NCI-H1694 treated with DMSO at 0.1 percent for 48 hours (cell line): ENCODE measurements around the gene RUNX3.
"Not testable (repeated sequence)": the region's sequence is repeated elsewhere in the genome, so short reads cannot be mapped to it uniquely, and the experiment has no call there.

Source experiments
- DNase-seq: peaks from one replicate; lab custom pipeline; 2025; lab: John Stamatoyannopoulos, UW

Gene RUNX3

DNA sequence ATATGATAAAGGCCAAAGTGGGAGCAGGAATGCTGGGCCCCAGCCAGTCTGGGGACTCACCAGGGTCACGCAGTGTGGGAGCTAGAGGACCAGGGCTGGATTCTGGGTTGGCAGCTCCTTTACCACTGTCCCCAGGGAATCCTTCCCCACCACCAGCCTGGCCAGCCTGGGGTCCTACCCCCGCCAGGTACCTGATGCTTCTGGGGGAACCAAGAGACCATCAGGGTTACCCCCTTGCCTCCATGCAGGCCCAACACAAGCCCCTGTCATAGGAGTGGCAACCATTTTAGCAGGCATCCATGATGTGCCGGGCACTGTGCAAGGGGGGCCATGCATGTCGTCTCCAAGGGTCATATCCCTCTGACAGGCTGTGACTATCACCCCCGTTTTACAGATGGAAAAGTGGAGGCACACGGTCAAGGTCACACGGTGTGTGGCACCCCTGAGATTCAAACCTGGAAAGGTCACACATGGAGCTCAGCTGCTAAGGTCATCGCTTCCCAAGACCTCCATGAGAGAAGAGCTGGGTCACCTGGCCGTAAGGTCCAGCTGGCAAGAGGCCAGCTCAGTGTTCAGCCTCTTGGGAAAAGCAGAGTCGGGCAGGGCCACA is 16.4 kb downstream of the RUNX3 start:
- no peak for DNase-seq

DNA sequence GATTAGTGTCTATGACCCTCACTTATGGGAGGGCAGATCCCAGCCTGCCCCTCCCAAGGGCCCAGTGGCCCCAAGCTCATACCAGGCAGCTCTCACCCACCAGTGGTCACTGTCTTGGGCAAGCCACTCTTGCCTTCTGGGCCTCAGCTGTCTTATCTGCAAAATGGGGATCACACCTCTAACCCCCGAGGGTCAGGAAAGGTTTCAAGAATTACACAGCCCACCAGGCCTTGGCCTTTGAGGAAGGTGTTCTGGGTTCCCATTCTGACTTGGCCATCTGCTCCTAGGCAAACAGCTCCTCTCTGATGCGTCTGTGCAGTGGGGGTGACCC is 16.8 kb downstream of the RUNX3 start:
- no peak for DNase-seq

DNA sequence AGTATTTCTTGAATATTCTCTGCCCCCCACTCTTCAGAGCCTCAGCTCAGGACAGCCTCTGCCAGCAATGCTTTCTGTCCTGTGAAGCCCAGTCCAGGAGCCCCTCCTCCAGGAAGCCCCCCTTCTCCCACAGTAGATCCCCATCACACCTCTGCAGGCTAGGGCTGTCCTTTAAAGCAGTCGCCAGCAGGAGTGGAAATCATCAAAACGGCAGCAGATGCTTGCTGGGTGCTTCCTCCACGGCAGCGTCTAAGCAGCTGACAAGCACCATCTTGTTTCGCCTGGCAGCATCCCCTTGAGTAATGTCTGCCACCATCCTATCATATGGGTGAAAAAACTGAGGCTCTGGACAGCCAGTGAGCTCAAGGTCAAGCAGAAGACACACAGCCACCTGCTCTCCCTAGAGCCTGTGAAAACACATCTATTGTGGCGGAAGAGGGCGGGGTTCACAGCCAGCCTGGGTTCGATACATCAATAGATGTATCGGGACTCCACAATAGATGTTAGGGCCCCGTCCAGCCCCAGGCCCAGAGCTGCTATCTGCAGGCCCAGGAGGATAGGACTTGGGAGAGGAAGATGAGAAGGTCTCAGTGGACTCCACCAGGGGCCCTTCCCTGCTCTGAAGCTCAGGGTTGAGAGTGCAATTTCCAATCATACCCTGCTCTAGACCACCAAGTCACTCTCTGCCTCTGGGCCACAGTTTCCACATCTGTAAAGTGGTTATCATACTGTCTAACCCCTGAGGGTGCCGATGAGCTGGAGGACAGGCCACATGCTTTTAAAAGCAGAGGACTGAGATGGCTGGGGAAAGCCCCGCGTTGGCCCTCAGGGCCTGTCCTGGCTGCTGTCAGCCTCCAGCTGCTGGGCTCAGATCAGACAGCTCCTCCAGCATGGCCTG is 17.5 kb downstream of the RUNX3 start:
- peak; percentile 9 for DNase-seq

DNA sequence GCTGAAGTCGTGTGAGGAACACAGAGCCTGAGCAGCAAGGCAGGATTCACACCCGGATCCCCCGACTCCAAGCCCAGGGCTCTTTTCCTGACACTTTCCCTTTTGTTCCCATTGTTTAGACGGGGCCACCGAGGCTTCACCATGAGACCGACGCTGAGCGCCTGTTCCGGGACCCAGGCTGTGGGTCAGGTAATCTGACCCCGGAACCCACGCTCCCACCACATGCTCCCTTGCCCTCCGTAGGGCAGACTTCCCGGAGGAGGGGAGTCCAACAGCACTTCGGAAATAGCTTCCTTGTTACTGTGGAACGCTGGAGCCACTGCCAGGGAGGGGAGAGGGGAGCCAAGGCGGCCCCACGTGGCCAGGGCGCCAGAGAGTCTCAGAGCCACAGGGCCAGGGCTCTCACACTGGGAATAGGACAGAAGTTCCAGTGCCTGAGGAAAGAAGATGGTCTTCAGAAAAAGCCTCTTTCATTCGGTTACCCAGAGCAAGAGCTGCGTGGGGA is 18.4 kb downstream of the RUNX3 start:
- no peak for DNase-seq

DNA sequence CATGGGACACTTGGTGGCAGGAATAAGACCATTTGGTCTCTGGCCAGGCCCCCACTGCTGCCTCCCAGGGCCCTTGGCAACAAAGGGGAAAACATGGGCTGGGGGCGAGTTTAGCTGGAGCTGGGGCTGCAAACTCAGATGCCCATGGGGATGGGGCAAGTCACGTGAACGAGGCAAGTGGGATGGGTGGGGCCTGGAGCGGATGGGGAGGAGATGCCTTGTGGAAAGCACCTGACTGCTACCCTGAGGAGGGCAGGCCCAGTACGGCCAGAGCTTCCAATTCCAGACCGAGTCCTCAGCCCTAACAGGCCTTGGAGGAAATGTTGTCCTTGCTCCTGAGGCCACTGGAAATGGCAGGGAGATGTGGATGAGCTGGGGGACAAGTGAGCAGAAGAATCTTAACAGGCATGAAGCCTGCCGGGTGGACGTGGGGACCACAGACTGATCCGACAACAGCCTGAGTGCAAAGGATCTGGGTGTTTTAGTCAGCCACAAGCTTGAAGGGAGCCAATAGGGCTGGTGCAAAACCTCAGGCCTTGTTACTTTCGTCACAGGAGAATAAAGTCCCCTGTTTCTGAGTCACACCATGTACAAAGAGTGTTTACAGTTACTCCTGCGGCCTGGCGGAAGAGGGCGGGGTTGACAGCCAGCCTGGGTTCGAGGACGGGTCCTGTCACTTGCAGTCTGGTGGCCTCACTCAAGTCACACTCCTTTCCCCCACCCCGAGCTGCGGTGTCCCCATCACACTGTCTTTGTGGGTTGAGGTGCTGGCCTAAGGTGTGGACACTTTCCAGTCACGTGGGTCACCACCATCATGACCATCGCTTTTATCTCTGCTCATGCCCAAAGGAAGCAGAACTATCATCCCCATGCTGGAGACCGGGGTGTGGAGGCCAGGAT is 19.1 kb downstream of the RUNX3 start:
- DNase-seq, result no peak

DNA sequence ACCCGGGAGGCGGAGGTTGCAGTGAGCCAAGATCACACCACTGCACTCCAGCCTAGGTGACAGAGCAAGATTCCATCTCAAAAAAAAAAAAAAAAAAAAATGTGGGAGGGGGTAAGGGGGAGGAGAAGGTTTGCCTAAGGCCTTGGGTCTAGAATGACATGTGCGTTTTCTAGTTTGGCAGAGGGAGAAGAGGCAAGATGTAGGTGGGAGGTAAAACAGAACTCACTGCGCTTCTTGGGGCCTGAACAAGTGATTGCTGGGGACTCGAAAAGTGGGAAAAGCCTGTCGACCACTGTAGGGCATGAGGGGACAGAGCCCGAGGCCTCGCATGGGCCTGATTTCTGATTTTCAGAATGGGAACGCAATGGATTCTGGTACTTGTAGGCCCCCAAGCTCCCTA is 19.9 kb downstream of the RUNX3 start:
- DNase-seq, result no peak

DNA sequence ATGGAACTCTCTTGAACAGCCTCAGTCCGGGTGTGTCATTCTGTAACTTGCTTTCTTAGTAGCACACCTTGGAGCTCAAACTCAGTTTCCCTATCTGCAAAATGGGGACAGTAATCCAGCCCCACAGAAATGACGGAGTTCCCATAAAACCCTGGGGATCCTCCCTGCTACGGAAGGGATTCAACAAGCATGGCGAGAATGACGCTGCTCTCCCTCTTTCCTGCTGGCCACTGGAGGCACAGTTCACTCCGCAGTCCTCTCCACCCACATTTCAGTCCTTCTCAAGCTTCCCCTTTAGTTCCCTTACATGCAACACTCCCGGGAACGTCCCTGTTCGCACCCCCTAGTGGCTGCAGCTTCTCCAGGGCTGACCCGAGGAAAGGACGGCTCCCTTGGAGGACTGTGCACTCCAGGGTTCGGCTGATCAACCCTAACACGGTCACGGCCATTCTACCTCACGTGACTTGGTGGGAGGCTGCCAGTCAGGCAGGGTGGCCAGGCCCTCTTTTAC is 20.6 kb downstream of the RUNX3 start:
- DNase-seq, result no peak

DNA sequence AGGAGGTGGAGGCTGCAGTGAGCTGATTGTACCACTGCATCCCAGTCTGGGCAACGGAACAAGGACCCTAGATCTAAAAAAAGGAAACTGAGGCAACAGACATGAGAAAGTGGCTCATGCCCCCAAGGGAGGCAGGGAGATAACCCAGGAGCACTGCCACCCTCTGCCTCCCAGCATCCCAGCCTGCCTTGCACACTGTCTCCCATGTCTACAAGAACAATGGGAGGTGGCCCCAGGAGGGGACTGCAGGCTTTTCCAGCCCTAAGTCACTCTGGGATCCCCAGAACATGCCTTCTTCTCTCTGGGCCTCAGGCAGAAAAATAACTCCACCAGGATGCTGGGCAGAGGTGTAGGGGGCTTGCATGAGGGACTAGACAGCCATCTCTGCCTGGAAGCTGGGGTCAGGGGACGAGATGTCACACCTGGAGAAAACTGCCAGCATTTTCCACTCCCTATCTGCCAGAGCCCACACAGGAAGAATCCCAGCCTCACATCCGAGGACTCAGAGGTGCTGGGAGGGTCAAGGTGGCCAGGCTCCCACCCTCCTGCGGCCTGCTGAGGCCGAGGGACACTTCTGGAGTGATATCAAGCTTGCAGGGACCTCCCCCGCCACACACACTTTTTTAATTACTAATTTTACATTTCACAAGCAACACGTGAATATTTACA is 21.4 kb downstream of the RUNX3 start:
- no peak for DNase-seq

DNA sequence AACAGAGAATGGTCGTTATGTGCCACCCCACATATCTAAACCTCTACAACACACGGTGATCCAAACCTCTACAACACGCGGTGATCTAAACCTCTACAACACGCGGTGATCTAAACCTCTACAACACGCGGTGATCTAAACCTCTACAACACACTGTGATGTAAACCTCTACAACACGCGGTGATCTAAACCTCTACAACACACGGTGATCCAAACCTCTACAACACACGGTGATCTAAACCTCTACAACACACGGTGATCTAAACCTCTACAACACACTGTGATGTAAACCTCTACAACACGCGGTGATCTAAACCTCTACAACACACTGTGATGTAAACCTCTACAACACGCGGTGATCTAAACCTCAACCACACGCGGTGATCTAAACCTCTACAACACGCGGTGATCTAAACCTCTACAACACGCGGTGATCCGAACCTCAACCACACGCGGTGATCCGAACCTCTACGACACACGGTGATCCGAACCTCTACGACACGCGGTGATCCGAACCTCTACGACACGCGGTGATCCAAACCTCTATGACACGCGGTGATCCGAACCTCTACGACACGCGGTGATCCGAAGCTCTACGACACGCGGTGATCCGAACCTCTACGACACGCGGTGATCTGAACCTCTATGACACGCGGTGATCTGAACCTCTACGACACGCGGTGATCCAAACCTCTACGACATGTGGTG is 22.3 kb downstream of the RUNX3 start:
- not testable (repeated sequence) for DNase-seq

DNA sequence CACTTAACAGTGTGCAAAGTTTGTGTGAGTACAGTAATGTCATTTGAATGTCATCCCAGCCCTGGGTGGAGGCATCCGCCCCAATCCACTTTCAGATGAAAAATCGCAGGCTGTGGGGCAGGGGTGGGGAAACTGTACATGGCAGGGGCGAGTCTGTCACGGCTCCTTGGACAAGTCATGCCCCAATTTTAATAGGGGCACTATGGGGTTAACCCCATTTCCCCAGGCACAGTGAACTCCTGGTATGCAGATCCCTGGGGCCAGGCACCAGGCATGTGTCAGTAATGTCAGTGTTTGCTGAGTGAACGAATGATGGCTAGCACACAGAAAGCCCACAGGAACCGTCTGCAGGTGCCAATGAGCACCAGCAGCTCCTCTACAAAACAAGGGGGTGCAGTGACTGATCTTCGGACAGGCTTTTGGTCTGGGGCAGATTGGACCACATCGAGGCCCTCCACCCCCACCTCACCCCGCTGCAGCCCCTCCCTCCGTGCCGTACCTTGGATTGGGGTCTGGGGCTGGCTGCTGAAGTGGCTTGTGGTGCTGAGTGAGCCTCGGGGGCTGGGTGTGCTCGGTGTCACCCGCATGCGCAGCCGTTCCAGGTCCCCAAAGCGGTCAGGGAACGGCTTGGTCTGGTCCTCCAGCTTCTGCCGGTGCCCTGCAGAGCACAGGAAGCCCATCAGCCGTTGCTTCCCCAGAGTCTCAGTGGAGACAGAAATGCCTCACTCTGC is 23.2 kb downstream of the RUNX3 start:
- no peak for DNase-seq

DNA sequence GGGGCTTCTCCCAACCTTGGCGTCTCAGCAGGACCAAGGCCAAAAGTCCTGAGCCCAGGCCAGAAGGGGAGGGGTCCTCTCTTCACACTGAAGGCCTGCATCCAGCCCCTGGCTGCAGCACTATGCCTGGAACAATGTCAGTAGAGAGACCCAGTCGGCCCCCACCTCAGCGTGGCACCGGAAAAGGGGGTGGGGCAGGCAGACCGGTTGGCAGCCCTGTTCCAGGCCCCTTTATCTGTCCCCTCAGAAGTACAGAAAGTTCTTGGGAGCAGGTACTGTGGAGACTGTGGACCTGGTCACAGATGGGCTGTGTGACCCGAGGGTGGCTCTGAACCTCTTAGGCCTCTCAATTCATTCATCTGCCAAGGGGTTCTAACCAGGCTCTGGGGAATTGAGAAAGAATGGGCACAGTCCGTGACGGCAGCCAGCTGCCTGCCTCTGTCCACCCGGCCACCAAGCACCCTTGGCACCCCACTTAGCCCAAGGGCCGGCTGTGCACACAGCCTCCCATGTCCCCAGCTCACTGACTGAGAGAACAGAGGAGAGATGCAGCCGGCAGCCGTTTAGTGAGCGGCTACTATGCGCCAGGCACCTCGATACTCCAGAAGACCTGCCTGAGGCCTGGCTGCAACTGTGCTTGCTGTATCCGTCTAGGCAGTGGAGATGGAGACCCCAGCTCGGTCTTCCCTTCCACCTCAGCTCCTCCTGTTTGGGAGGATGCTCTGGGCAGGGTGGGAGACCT is 23.9 kb downstream of the RUNX3 start:
- no peak for DNase-seq

DNA sequence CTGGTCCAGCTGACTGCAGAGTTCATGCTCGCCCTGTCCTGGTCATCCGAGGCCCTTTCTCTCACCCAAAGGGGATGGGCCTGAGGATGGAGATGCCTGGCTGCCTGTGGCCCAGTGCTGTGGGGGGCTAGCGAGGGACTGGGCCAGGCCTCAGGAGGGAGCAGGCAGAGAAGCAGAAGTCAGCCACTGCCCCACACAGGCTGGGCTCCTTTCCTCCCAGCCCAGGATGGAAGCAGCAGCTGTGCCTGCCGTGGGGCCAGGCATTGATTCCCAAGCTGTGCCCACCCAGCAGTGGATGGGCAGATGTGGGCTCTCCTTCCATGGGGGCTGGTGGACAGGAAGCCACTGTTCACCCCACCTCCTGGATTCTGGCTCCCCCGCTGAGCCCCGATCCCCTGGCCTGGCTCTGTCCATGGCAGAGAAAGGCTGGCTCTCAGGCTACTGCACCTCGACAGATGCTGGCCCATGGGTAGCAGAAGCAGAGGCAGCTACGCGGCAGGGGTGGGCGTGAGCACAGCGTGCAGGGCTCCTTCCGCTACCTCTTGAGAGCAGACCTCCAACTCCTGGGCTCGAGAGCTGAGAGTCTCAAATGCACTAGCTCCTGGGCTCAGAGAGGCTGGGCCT is 24.6 kb downstream of the RUNX3 start:
- no peak for DNase-seq

DNA sequence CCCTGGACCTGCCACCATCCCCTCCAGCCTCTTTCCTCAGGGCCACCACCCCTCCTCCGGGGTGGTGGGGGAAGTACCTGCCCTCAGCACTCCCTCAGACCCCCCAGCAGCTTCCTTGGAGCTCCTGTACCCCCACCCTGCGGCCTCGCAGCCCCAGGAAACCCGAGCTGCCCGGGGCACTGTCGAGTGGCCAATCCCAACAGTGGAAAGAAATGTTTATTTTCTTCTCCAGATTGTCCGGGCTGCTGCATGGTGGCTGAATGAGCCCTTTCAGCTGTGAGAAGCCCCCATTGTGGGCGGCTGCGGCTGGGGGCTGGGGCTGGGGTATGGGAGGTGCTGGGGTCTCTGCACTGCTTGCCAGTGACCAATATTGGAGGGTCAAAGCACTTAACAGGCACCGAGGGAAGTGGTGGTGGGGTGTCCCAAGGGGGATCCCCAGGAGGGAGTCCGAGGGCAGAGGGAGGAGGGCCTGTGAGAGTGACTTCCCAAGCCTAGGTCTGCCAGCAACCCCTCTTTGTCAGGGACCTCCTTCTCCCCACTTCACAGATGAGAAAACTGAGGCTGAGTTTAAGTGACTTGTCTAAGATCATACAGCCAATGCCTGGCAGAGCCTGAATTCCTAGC is 25.2 kb downstream of the RUNX3 start:
- DNase-seq, result no peak

DNA sequence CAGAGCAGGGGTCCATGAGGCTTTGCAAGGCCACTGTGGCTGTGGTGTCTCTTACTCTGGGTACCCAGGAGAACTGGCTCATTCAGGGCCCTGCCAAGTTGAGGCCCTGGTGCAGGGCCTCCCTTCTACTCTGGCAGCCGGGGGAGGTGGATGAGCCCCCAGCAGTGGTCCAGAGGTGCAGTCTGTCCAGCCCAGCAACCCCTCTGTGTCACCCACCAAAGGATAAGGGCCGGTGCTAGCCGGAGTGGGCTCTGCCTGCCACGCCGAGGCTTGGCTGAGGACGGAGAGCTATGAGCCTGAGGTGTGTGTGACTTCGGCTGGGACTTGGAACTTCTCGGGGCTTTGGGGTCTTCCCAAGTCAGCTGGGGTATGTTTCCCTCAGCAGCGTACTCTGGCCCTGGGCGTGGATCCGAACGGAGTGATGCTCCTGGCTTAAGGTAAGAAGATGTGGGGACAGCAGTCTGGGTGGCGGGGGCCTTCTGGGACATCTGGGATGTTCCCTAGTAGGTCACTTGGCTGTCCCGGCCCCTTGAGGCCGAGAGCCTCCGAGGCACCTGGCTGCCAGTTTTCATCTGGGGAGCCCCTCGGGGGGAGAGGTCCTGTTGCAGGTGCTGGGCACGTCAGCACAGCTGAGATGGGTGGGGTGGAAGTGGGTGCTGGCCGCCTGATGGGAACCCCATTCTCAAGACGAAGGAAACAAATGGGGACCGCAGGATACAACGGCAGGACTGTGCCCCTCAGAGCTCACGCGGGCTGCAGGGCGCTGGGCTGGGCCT is 25.9 kb downstream of the RUNX3 start:
- no peak for DNase-seq

DNA sequence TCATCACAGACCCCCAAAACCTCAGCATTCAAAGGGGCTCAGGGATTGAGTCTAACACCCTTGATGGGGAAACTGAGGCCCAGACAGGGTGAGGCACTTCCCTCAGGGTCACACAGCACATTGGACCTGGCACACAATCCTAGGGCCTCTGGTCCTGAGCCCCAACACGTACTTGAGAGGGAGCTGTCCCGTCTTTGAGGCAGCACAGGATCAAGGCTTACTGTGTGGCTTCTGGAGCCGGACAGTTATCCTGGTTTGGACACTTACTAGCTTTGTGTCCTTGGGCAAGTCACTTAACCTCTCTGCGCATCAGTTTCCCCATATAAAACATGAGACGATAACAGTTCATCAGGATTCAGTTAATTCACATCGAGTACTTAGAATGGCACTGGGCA is 26.5 kb downstream of the RUNX3 start:
- no peak for DNase-seq

DNA sequence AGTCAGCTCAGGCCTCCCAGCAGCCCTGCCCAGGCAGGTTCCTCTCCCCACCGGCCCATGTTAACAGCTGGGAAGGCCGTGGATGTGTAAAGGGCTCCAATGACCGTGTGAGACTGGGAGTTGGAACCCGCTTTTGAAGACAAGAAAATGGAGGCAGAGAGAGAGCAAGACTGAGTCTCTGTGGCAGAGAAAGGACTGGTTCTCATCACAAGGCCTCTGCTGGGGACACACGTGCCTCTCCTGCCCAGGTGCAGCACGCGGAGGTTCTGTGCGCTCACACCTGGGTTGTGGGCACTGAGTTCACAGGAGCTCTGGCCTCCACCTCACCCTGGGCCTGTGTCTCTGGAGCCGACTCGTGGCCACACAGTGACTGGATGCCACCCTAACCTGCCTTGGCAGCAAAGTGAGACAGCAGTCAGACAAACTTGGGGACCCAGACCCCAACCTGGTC is 27.0 kb downstream of the RUNX3 start:
- no peak for DNase-seq

DNA sequence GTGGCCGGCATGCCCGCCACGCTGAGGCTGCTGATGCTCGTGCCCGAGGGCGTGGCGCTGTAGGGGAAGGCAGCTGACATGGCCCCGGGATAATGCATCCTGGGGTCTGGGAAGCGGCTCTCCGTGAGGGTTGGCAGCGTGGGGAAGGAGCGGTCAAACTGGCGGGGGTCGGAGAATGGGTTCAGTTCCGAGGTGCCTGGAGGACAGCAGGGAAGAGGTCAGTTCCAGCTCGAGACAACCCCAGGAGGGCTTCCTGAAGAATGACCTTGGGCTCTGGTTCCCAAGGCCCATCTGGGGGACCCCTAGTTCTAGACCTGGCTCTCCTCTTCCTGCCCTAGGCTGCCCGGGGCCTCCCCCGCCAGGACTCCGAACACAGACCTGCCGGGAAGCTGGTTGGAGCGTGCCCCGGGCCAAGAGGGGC is 27.6 kb downstream of the RUNX3 start:
- DNase-seq, result no peak
